Vagina (tissue), 2 donors: Measurements from ENCODE around the gene TMEM98. TPM values are rescaled to one million over a fixed set of nuclear protein-coding genes. Genes with fewer than 3 reads are reported as not detected.
"Not testable (repeated sequence)": the region's sequence is repeated elsewhere in the genome, so short reads cannot be mapped to it uniquely, and the experiment has no call there.

Experiments
- DNase-seq, 2 donors: peaks; one replicate each; pipeline ENCODE4 v3.0.0-alpha.2; 2017; ENCODE audit errors: extremely low spot score in 2 of 2
- H3K27ac ChIP-seq: fragments of 200-600 bp; sonication (generic); one replicate; pipeline ENCODE4 v1.5.1; 2019
- H3K27me3 ChIP-seq: fragments of 200-600 bp; sonication (generic); one replicate; pipeline ENCODE4 v1.5.1; 2019
- H3K36me3 ChIP-seq, 2 donors: fragments of 200-600 bp; sonication (generic); one replicate each; pipeline ENCODE4 v1.5.1; 2017 to 2019
- H3K4me1 ChIP-seq: fragments of 200-600 bp; sonication (generic); one replicate; pipeline ENCODE4 v1.5.1; 2019
- H3K4me3 ChIP-seq, 2 donors: fragments of 200-600 bp; sonication (generic); 1 replicate in 1 of 2; 2 replicates in 1 of 2; pipeline ENCODE4 v1.5.1; 2016 to 2019
- H3K9me3 ChIP-seq: fragments of 200-600 bp; sonication (generic); one replicate; pipeline ENCODE4 v1.5.1; 2019
- CTCF ChIP-seq, 3 experiments: fragments of 450-650 bp in 2 of 3; fragments of 200-600 bp in 1 of 3; sonication (generic) in 1 of 3; IDR thresholded peaks; one replicate each; pipeline ENCODE4 v1.5.1; 2017 to 2019; ENCODE audit warnings: antibody characterized with exemption in 3 of 3, mild to moderate bottlenecking in 2 of 3, moderate library complexity in 2 of 3
- POLR2A ChIP-seq, 2 donors: fragments of 450-650 bp; IDR thresholded peaks; one replicate each; pipeline ENCODE4 v1.6.1; 2017; ENCODE audit warnings: antibody characterized with exemption in 2 of 2, mild to moderate bottlenecking in 2 of 2, moderate library complexity in 2 of 2
- POLR2AphosphoS5 ChIP-seq, 2 donors: sonication (generic); formaldehyde crosslinking; IDR thresholded peaks; one replicate each; pipeline ENCODE4 v1.9.0; 2017; ENCODE audit warnings: antibody characterized with exemption in 2 of 2, mild to moderate bottlenecking in 2 of 2, low read depth in 1 of 2; ENCODE audit not compliant: insufficient read depth in 1 of 2
- intact Hi-C: fragments of 100-400 bp; cut with DNase I; formaldehyde crosslinking; loops from one replicate; pipeline ENCODE4 v1.15.1; 2023
- total RNA-seq: library from RNA; depleted of rRNA; stranded (reverse); fragments of >200 nt; gene quantifications from one replicate; pipeline ENCODE4 v1.2.3, GENCODE V29; 2016

TMEM98 gene
- total RNA-seq, 1 donor from 2014 or later, result 85.0 TPM

- intact Hi-C loops, result no loop called here
- H3K27me3 ChIP-seq, result no peaks in the 10 kb centered on the region
- H3K9me3 ChIP-seq, result no peaks in the 10 kb centered on the region
- TF ChIP-seq POLR2AphosphoS5 (IDR thresholded peaks at IDR 0.05; ENCODE audit: insufficient read depth in 1 of 2, low read depth in 1 of 2) (no peak), POLR2A (IDR thresholded peaks at IDR 0.05) (no peak), CTCF (IDR thresholded peaks at IDR 0.05) (no peak)
- H3K4me1 ChIP-seq, result peaks cover 8% of the 10 kb centered on the region
- no peaks in the 10 kb centered on the region for H3K36me3 ChIP-seq
- no peak for DNase-seq
- H3K4me3 ChIP-seq, result no peak overlapping the region
- H3K27ac ChIP-seq, result no peak overlapping the region
Measured at GRCh38 chr17:32882029-32882428, 45.9 kb upstream of the TMEM98 start.

- DNase-seq, result no peak
- TF ChIP-seq CTCF (IDR thresholded peaks at IDR 0.05), result no peak
- TF ChIP-seq POLR2A (IDR thresholded peaks at IDR 0.05), result no peak
- no peak for TF ChIP-seq POLR2AphosphoS5 (IDR thresholded peaks at IDR 0.05; ENCODE audit: insufficient read depth in 1 of 2, low read depth in 1 of 2)
Measured at GRCh38 chr17:32882734-32883133, 45.2 kb upstream of the TMEM98 start.

GRCh38 chr17:32886951-32887350, 41.0 kb upstream of the TMEM98 start:
- intact Hi-C loops, H3K27ac ChIP-seq, H3K4me1 ChIP-seq, H3K36me3 ChIP-seq, DNase-seq, H3K9me3 ChIP-seq, H3K27me3 ChIP-seq, H3K4me3 ChIP-seq: not testable (repeated sequence)

More at GRCh38 chr17:32882734-32883133, 45.2 kb upstream of the TMEM98 start:
- intact Hi-C loops, result no loop called here
- no peaks in the 10 kb centered on the region for H3K27me3 ChIP-seq
- no peak overlapping the region for H3K27ac ChIP-seq
- peaks cover 4% of the 10 kb centered on the region for H3K4me1 ChIP-seq
- no peaks in the 10 kb centered on the region for H3K36me3 ChIP-seq
- no peaks in the 10 kb centered on the region for H3K9me3 ChIP-seq
- no peak overlapping the region for H3K4me3 ChIP-seq

GRCh38 chr17:32887410-32887809, 40.5 kb upstream of the TMEM98 start:
- H3K9me3 ChIP-seq, intact Hi-C loops: not testable (repeated sequence)

GRCh38 chr17:32894245-32894644, 33.7 kb upstream of the TMEM98 start:
- no peaks in the 10 kb centered on the region for H3K9me3 ChIP-seq
- no peaks in the 10 kb centered on the region for H3K4me1 ChIP-seq
- no peak overlapping the region for H3K27ac ChIP-seq
- H3K4me3 ChIP-seq, result no peak overlapping the region
- no peaks in the 10 kb centered on the region for H3K27me3 ChIP-seq
- TF ChIP-seq CTCF (IDR thresholded peaks at IDR 0.05) (no peak), POLR2AphosphoS5 (IDR thresholded peaks at IDR 0.05; ENCODE audit: insufficient read depth in 1 of 2, low read depth in 1 of 2) (no peak), POLR2A (IDR thresholded peaks at IDR 0.05) (no peak)
- intact Hi-C loops, result no loop called here
- H3K36me3 ChIP-seq, result no peaks in the 10 kb centered on the region
- peak in 1 of 2 donors; percentile 42 for DNase-seq

More at GRCh38 chr17:32887410-32887809, 40.5 kb upstream of the TMEM98 start:
- not testable (repeated sequence) for DNase-seq, H3K27ac ChIP-seq, H3K27me3 ChIP-seq, H3K4me1 ChIP-seq, H3K36me3 ChIP-seq, H3K4me3 ChIP-seq

GRCh38 chr17:32896647-32897258, 31.2 kb upstream of the TMEM98 start:
- no peak overlapping the region for H3K27ac ChIP-seq
- intact Hi-C loops, result no loop called here
- TF ChIP-seq CTCF (IDR thresholded peaks at IDR 0.05) (no peak), POLR2A (IDR thresholded peaks at IDR 0.05) (no peak), POLR2AphosphoS5 (IDR thresholded peaks at IDR 0.05; ENCODE audit: insufficient read depth in 1 of 2, low read depth in 1 of 2) (no peak)
- H3K36me3 ChIP-seq, result no peaks in the 10 kb centered on the region
- no peaks in the 10 kb centered on the region for H3K4me1 ChIP-seq
- H3K27me3 ChIP-seq, result no peaks in the 10 kb centered on the region
- H3K4me3 ChIP-seq, result no peak overlapping the region
- DNase-seq, result no peak
- no peaks in the 10 kb centered on the region for H3K9me3 ChIP-seq
